ENCODE measurements around the gene BICRAL.

DNA sequence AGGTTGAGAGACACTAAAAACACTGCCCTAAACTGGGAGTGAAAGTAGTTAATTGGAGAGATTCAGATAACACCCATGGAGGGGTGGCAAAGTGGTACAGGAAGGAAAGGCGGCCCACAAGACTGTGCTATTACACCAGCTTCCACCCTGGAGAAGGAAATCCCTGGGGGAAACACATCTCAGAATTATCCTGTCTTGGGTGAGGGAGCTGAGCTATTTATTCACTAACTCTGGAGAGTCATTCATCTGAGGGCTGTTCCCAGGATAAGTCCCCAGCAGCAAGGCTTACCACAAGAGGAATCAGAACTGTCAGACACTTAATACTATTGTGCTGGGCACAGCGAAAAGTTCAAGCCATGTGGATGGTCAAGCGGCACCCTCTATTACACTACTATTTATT lies 45.9 kb upstream of the BICRAL start:
- TF ChIP-seq, protein P1, sequence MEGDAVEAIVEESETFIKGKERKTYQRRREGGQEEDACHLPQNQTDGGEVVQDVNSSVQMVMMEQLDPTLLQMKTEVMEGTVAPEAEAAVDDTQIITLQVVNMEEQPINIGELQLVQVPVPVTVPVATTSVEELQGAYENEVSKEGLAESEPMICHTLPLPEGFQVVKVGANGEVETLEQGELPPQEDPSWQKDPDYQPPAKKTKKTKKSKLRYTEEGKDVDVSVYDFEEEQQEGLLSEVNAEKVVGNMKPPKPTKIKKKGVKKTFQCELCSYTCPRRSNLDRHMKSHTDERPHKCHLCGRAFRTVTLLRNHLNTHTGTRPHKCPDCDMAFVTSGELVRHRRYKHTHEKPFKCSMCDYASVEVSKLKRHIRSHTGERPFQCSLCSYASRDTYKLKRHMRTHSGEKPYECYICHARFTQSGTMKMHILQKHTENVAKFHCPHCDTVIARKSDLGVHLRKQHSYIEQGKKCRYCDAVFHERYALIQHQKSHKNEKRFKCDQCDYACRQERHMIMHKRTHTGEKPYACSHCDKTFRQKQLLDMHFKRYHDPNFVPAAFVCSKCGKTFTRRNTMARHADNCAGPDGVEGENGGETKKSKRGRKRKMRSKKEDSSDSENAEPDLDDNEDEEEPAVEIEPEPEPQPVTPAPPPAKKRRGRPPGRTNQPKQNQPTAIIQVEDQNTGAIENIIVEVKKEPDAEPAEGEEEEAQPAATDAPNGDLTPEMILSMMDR (IDR thresholded peaks at IDR 0.05), result no peak
- no peak for TF ChIP-seq POLR2A (IDR thresholded peaks at IDR 0.05)

Data from vagina (tissue), 2 donors.